Activated CD4-positive, alpha-beta T cell treated with anti-CD3 and anti-CD28 coated beads for 36 hours (primary cell): ENCODE results near the gene FARS2. TPM values are rescaled to one million over a fixed set of nuclear protein-coding genes. Genes with fewer than 3 reads are reported as not detected.
"Not testable (repeated sequence)": the region's sequence is repeated elsewhere in the genome, so short reads cannot be mapped to it uniquely, and the experiment has no call there.

Experiments
- ATAC-seq: fragments of 200-7000 bp; cut with Tn5 transposase; one replicate; pipeline ENCODE4 v1.10.0; 2021; ENCODE audit warnings: mild to moderate bottlenecking, moderate library complexity
- CTCF ChIA-PET: fragments of 350-600 bp; sonication (Branson Sonifier 250); formaldehyde crosslinking; loops from one replicate; lab custom pipeline; 2021; ENCODE audit warnings: antibody characterized with exemption; lab: Charles Lee
- POLR2A ChIA-PET: fragments of 350-600 bp; sonication (Branson Sonifier 250); formaldehyde crosslinking; loops from one replicate; lab custom pipeline; 2021; ENCODE audit warnings: antibody characterized with exemption, inconsistent platforms; lab: Charles Lee
- DNase-seq: peaks from one replicate; pipeline ENCODE4 v3.0.0-alpha.2; 2020
- H3K27ac Mint-ChIP-seq: one replicate; pipeline ENCODE4 v1.8.0; 2021; ENCODE audit warnings: mixed read lengths
- H3K27me3 Mint-ChIP-seq: one replicate; pipeline ENCODE4 v1.8.0; 2021; ENCODE audit warnings: mixed read lengths
- H3K36me3 Mint-ChIP-seq: one replicate; pipeline ENCODE4 v1.8.0; 2021; ENCODE audit warnings: low read depth, mixed read lengths
- H3K4me1 Mint-ChIP-seq: one replicate; pipeline ENCODE4 v1.8.0; 2021; ENCODE audit warnings: mixed read lengths
- H3K4me3 Mint-ChIP-seq: one replicate; pipeline ENCODE4 v1.8.0; 2021; ENCODE audit warnings: mild to moderate bottlenecking, moderate library complexity, mixed read lengths
- H3K9me3 Mint-ChIP-seq: one replicate; pipeline ENCODE4 v1.8.0; 2021; ENCODE audit warnings: low read depth, mixed read lengths
- intact Hi-C, 2 experiments: fragments of 100-400 bp; cut with DNase I in 1 of 2; cut with micrococcal nuclease in 1 of 2; formaldehyde crosslinking; loops; one replicate each; pipeline versions ENCODE4 v1.14.2 to v1.15.1; 2022 to 2024; cut with DNase I, micrococcal nuclease
- total RNA-seq, 2 experiments: library from RNA; stranded (reverse); gene quantifications; one replicate each; pipeline ENCODE4 v1.2.3, GENCODE V29; 2021

FARS2 gene
- total RNA-seq, 2 experiments from 2014 or later: 17.6 to 18.4 TPM

DNA sequence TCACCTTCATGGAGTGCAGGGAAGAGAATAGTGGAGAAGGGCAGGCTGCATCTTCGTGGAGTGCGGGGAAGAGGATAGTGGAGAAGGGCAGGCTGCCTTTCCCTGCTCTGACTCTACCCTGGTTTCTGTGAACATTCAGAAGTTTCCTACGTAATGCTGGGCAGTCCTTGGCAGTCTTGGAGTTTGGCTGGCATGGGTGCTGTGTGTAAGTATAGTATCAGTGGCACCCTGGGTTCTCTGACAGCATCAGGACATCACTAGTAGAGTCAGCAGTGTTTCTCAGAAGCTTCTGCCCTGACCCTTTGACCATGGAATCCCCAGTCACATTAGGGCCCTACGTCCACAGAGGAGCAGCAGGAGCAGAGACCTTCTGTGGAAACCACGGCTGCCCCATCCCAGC lies 392.5 kb downstream of the FARS2 start:
- H3K4me1 Mint-ChIP-seq: no peaks in the 10 kb centered on the region
- ChIA-PET POLR2A (no interaction called here), CTCF (no interaction called here)
- DNase-seq (no peak), ATAC-seq (no peak)
- no peak overlapping the region for H3K4me3 Mint-ChIP-seq
- intact Hi-C loops: no loop called here
- H3K27ac Mint-ChIP-seq: no peak overlapping the region
- no peaks in the 10 kb centered on the region for H3K27me3 Mint-ChIP-seq
- H3K9me3 Mint-ChIP-seq: peaks cover 6% of the 10 kb centered on the region
- H3K36me3 Mint-ChIP-seq: peaks cover 21% of the 10 kb centered on the region

- Mint-ChIP-seq H3K36me3 (peaks cover 23% of the 10 kb centered on the region), H3K9me3 (peaks cover 6% of the 10 kb centered on the region), H3K27ac (no peak overlapping the region), H3K4me1 (no peaks in the 10 kb centered on the region), H3K27me3 (no peaks in the 10 kb centered on the region), H3K4me3 (no peak overlapping the region)
- ATAC-seq (no peak), DNase-seq (no peak)
- ChIA-PET CTCF (no interaction called here), POLR2A (no interaction called here)
- intact Hi-C loops: no loop called here
These were observed 394.9 kb downstream of the FARS2 start for GRCh38 chr6:5656226-5656625.

DNA sequence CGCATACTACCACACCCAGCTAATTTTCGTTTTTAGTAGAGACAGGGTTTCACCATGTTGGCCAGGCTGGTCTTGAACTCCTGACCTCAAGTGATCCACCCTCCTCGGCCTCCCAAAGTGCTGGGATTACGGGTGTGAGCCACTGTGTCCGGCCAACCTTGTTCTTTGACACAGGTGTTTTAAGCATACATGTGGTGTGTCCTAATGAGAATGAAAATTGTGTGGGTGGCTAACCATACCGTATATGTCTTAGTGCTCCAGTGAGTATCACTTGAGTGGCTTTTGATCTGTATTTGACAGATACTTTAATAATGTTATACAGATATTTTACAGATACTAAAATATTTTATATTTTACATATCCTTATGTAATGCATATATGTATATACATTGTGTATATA lies 395.4 kb downstream of the FARS2 start:
- CTCF ChIA-PET, H3K27me3 Mint-ChIP-seq, DNase-seq, intact Hi-C loops, POLR2A ChIA-PET, H3K4me1 Mint-ChIP-seq, H3K4me3 Mint-ChIP-seq, H3K9me3 Mint-ChIP-seq, H3K27ac Mint-ChIP-seq, ATAC-seq: not testable (repeated sequence)
- H3K36me3 Mint-ChIP-seq: peaks cover 23% of the 10 kb centered on the region

GRCh38 chr6:5657684-5658430 lies 396.5 kb downstream of the FARS2 start:
- intact Hi-C loops: no loop called here
- no peak overlapping the region for H3K27ac Mint-ChIP-seq
- no peak for DNase-seq
- no peak for ATAC-seq
- ChIA-PET POLR2A (no interaction called here), CTCF (no interaction called here)
- H3K9me3 Mint-ChIP-seq: peaks cover 6% of the 10 kb centered on the region
- H3K36me3 Mint-ChIP-seq: peaks cover 23% of the 10 kb centered on the region
- H3K4me1 Mint-ChIP-seq: no peaks in the 10 kb centered on the region
- H3K27me3 Mint-ChIP-seq: no peaks in the 10 kb centered on the region
- H3K4me3 Mint-ChIP-seq: no peak overlapping the region

- Mint-ChIP-seq H3K9me3 (peaks cover 6% of the 10 kb centered on the region), H3K4me3 (no peak overlapping the region), H3K36me3 (peaks cover 19% of the 10 kb centered on the region), H3K4me1 (peaks cover 12% of the 10 kb centered on the region), H3K27me3 (no peaks in the 10 kb centered on the region), H3K27ac (no peak overlapping the region)
- no peak for DNase-seq
- ChIA-PET CTCF (interaction anchor here (1.0 to 1.2 kb wide), 2 partner anchors 12 to 31 kb away, joined by 3 to 4 read pairs; no protein-coding TSS in a partner anchor), POLR2A (no interaction called here)
- intact Hi-C loops: no loop called here
- no peak for ATAC-seq
These were observed 398.2 kb downstream of the FARS2 start for GRCh38 chr6:5659467-5659866.

DNA sequence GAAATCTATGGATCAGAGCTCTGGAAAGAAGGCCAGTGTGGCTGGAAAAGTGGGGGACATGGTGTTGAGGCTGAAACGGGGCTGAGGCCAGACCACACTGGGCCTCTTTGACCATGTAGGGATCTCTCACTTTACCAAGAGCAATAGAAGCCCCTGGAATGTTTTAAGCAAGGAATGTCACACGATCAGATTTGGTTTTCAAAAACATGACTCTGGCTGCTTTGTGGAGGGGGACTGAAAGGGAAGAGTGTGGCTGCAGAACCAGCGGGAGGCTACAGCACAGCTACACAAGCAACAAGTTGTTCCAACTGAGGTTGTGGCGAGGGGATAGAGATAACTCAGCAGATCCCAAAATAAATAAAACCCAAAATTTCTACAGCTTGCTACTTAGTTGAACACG lies 399.5 kb downstream of the FARS2 start:
- CTCF ChIA-PET: no interaction called here
- H3K9me3 Mint-ChIP-seq: no peaks in the 10 kb centered on the region
- POLR2A ChIA-PET: no interaction called here
- H3K27me3 Mint-ChIP-seq: no peaks in the 10 kb centered on the region
- intact Hi-C loops: no loop called here
- H3K4me1 Mint-ChIP-seq: peaks cover 25% of the 10 kb centered on the region
- H3K4me3 Mint-ChIP-seq: no peak overlapping the region
- DNase-seq (no peak), ATAC-seq (no peak)
- no peak overlapping the region for H3K27ac Mint-ChIP-seq
- peaks cover 12% of the 10 kb centered on the region for H3K36me3 Mint-ChIP-seq

DNA sequence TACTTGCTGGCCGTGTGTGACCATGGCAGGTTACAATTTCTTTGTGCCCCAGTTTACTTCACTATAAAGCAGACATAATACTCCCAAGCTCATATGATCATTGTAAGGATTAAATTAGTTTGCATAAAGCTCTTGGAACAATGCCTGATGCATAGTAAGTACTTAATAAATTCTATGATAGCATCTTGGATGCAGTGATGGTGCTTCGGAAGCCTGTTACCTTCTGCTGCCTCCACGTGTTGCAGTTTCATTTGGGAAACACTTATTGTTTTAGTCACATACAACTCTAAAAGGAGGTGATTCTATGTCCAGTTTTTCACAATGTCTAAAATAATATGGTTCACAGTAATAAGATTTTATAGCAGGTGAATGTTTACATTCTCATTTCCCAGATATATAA lies 401.5 kb downstream of the FARS2 start:
- CTCF ChIA-PET: no interaction called here
- no peaks in the 10 kb centered on the region for H3K9me3 Mint-ChIP-seq
- POLR2A ChIA-PET: no interaction called here

DNA sequence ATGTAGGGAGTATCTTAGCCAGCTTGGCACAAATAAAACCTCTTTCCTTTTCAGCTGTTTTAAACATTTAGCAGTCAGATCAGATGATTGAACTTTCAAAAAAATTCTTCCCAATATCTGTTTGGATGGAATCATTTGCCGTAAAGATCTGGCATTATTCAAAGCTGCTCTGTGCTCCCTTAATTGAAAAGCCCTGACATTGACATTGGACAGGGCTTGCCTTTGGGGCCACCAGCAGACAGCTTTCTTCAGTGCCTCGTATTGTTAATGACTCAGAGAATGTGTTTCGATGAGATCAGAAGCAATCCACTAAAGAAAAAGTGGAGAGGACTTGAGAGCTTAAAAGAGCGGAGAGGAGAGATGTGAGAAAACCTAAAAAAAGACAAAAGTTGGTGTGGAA lies 401.9 kb downstream of the FARS2 start:
- Mint-ChIP-seq H3K36me3 (peaks cover 2% of the 10 kb centered on the region), H3K4me1 (peaks cover 45% of the 10 kb centered on the region), H3K4me3 (no peak overlapping the region), H3K27ac (peak overlapping the region; percentile 11), H3K9me3 (no peaks in the 10 kb centered on the region), H3K27me3 (no peaks in the 10 kb centered on the region)
- POLR2A ChIA-PET: no interaction called here
- CTCF ChIA-PET: no interaction called here
- DNase-seq: no peak
- intact Hi-C loops: no loop called here
- ATAC-seq: no peak

More for the DNA sequence above, 401.5 kb downstream of the FARS2 start:
- Mint-ChIP-seq H3K4me3 (no peak overlapping the region), H3K27ac (no peak overlapping the region), H3K27me3 (no peaks in the 10 kb centered on the region), H3K4me1 (peaks cover 40% of the 10 kb centered on the region), H3K36me3 (peaks cover 2% of the 10 kb centered on the region)
- intact Hi-C loops: no loop called here
- ATAC-seq (no peak), DNase-seq (no peak)

DNA sequence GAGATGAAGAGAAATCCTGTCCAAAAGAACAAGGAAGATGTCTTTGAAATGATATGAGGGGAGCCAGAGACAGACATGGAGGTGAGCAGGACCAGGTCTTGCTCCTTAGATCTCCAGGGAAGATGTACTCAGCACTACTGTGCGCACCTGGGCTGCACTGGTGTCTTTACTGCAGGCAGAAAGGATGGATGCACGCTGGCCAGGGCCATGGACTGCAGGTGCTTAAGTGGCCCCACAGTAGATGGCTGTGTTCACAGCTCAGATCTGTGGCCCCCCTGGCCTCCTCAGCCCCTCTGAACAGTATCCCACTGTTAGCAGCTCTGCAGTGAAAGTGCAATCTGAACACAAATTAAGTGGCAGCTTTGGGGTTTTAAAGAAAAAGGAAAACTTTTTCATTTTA lies 402.4 kb downstream of the FARS2 start:
- H3K27ac Mint-ChIP-seq: peak overlapping the region; percentile 11
- ChIA-PET CTCF (interaction anchor here (1.7 kb wide), 1 partner anchor 12 kb away, joined by 5 read pairs; no protein-coding TSS in a partner anchor), POLR2A (no interaction called here)
- no peak for DNase-seq
- no peak overlapping the region for H3K4me3 Mint-ChIP-seq
- H3K9me3 Mint-ChIP-seq: no peaks in the 10 kb centered on the region
- no peaks in the 10 kb centered on the region for H3K27me3 Mint-ChIP-seq
- intact Hi-C loops: no loop called here
- no peak for ATAC-seq
- H3K36me3 Mint-ChIP-seq: peaks cover 2% of the 10 kb centered on the region
- peaks cover 46% of the 10 kb centered on the region for H3K4me1 Mint-ChIP-seq

DNA sequence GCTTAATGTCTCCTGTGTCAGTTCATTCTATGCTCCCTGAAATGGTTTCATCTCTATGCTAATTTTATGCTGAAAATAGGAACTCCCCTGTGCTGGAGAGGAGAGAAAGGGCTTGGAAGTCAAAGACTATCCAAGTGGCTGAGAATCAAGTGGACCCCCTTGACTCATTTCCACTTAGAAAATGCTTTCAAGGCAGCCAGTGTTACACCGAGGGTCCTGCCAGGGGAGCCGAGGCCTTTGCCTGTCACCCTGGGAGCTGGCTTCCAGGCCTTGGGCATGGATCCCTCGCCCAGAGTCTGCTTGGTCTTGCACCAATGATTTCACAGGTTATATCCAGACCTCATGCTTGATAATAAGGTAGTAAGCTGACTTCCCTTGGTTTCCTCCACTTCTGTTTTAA lies 402.8 kb downstream of the FARS2 start:
- CTCF ChIA-PET: interaction anchor here (1.7 kb wide), 1 partner anchor 12 kb away, joined by 5 read pairs; no protein-coding TSS in a partner anchor

GRCh38 chr6:5665173-5665572 lies 403.9 kb downstream of the FARS2 start:
- ChIA-PET CTCF (interaction anchor here (0.5 to 1.7 kb wide), 3 partner anchors 10 to 390 kb away, joined by 3 to 5 read pairs (median 3); no protein-coding TSS in a partner anchor), POLR2A (no interaction called here)
- H3K27me3 Mint-ChIP-seq: no peaks in the 10 kb centered on the region
- peak overlapping the region; percentile 73 for H3K27ac Mint-ChIP-seq
- H3K4me3 Mint-ChIP-seq: no peak overlapping the region
- H3K9me3 Mint-ChIP-seq: no peaks in the 10 kb centered on the region
- H3K36me3 Mint-ChIP-seq: no peaks in the 10 kb centered on the region
- intact Hi-C loops: no loop called here
- H3K4me1 Mint-ChIP-seq: peaks cover 54% of the 10 kb centered on the region
- DNase-seq: peak; percentile 43
- ATAC-seq: peak; percentile 84

More for the DNA sequence above, 402.8 kb downstream of the FARS2 start:
- ATAC-seq (no peak), DNase-seq (no peak)
- Mint-ChIP-seq H3K27ac (no peak overlapping the region), H3K27me3 (no peaks in the 10 kb centered on the region), H3K9me3 (no peaks in the 10 kb centered on the region), H3K4me1 (peaks cover 48% of the 10 kb centered on the region), H3K4me3 (no peak overlapping the region), H3K36me3 (peaks cover 2% of the 10 kb centered on the region)
- intact Hi-C loops: no loop called here
- POLR2A ChIA-PET: no interaction called here

GRCh38 chr6:5665667-5666066 lies 404.4 kb downstream of the FARS2 start:
- H3K27ac Mint-ChIP-seq: peak overlapping the region; percentile 73
- intact Hi-C loops: no loop called here
- H3K36me3 Mint-ChIP-seq: no peaks in the 10 kb centered on the region
- DNase-seq (no peak), ATAC-seq (peak; percentile 25)
- ChIA-PET CTCF (interaction anchor here (1.7 kb wide), 1 partner anchor 14 kb away, joined by 5 read pairs; no protein-coding TSS in a partner anchor), POLR2A (no interaction called here)
- no peaks in the 10 kb centered on the region for H3K9me3 Mint-ChIP-seq
- H3K4me3 Mint-ChIP-seq: no peak overlapping the region
- H3K4me1 Mint-ChIP-seq: peaks cover 56% of the 10 kb centered on the region
- H3K27me3 Mint-ChIP-seq: no peaks in the 10 kb centered on the region
